Endothelial cell (in vitro differentiated cells): ENCODE data around the gene FRAS1. TPM values are rescaled to one million over a fixed set of nuclear protein-coding genes. Genes with fewer than 3 reads are reported as not detected.

Source experiments
- DNase-seq: peaks from one replicate; pipeline ENCODE4 v3.0.0; 2021; ENCODE audit warnings: low spot score
- H3K27ac Mint-ChIP-seq: one replicate; pipeline ENCODE4 v1.8.0; 2021; ENCODE audit warnings: mixed read lengths, inconsistent platforms; ENCODE audit not compliant: unreplicated experiment
- H3K27me3 Mint-ChIP-seq: one replicate; pipeline ENCODE4 v1.8.0; 2021; ENCODE audit warnings: mild to moderate bottlenecking, moderate library complexity, mixed read lengths, inconsistent platforms; ENCODE audit not compliant: unreplicated experiment
- H3K36me3 Mint-ChIP-seq: one replicate; pipeline ENCODE4 v1.8.0; 2021; ENCODE audit warnings: mild to moderate bottlenecking, low read depth, mixed read lengths, inconsistent platforms; ENCODE audit not compliant: unreplicated experiment
- H3K4me1 Mint-ChIP-seq: one replicate; pipeline ENCODE4 v1.8.0; 2021; ENCODE audit warnings: mild to moderate bottlenecking, mixed read lengths, inconsistent platforms; ENCODE audit not compliant: unreplicated experiment
- H3K4me3 Mint-ChIP-seq: one replicate; pipeline ENCODE4 v1.8.0; 2021; ENCODE audit warnings: mild to moderate bottlenecking, mixed read lengths, inconsistent platforms; ENCODE audit not compliant: unreplicated experiment
- H3K9me3 Mint-ChIP-seq: one replicate; pipeline ENCODE4 v1.8.0; 2021; ENCODE audit warnings: mixed read lengths, inconsistent platforms; ENCODE audit not compliant: unreplicated experiment
- total RNA-seq: library from RNA; stranded (reverse); fragmentation: NEBNext Ultra II Directional; extraction: Animal tissue kit (Norgen Biotek cat#: 25700); gene quantifications from one replicate; pipeline ENCODE4 v1.2.1, GENCODE V29; 2021; ENCODE audit not compliant: unreplicated experiment
- TF ChIP-seq, protein P1 (sequence below): fragments of 200-600 bp; sonication (generic); IDR thresholded peaks from one replicate; pipeline ENCODE4 v1.5.0; 2021; ENCODE audit warnings: antibody characterized with exemption; ENCODE audit not compliant: unreplicated experiment

The FRAS1 gene
- total RNA-seq, 1 donor from 2014 or later: 51.7 TPM

DNA sequence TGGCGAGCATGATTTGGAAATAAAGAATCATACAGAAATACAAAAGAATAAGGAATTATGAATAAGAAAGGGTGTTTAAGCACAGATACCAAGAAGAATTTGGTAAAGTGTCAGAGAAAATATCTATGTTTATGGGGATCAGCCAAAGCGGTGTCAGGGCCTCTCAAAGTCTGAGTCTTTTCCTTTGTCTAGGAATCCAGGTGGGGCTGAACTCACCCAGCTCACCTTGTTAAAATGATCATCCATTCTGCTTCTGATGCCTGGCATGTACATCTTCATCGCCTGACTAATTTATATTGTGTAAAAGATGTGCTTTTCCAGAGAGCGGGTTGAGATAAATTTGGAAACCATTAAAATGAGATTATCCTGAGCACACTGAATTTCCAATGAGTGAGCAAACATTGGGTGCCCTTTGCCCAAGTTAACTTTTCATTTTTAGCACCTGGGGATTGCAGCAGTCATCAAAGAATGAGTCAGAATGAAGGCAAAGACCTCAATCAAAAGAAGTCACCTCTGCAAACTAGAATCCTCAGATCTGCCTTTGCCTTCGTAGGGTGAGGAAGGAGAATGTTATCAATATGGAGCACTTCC lies 352.6 kb downstream of the FRAS1 start:
- H3K27ac Mint-ChIP-seq: no peak overlapping the region
- TF ChIP-seq, protein P1, sequence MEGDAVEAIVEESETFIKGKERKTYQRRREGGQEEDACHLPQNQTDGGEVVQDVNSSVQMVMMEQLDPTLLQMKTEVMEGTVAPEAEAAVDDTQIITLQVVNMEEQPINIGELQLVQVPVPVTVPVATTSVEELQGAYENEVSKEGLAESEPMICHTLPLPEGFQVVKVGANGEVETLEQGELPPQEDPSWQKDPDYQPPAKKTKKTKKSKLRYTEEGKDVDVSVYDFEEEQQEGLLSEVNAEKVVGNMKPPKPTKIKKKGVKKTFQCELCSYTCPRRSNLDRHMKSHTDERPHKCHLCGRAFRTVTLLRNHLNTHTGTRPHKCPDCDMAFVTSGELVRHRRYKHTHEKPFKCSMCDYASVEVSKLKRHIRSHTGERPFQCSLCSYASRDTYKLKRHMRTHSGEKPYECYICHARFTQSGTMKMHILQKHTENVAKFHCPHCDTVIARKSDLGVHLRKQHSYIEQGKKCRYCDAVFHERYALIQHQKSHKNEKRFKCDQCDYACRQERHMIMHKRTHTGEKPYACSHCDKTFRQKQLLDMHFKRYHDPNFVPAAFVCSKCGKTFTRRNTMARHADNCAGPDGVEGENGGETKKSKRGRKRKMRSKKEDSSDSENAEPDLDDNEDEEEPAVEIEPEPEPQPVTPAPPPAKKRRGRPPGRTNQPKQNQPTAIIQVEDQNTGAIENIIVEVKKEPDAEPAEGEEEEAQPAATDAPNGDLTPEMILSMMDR: no peak
- no peaks in the 10 kb centered on the region for H3K36me3 Mint-ChIP-seq
- H3K27me3 Mint-ChIP-seq: no peaks in the 10 kb centered on the region
- H3K4me3 Mint-ChIP-seq: no peak overlapping the region
- peaks cover 16% of the 10 kb centered on the region for H3K4me1 Mint-ChIP-seq
- DNase-seq: no peak
- H3K9me3 Mint-ChIP-seq: no peaks in the 10 kb centered on the region

DNA sequence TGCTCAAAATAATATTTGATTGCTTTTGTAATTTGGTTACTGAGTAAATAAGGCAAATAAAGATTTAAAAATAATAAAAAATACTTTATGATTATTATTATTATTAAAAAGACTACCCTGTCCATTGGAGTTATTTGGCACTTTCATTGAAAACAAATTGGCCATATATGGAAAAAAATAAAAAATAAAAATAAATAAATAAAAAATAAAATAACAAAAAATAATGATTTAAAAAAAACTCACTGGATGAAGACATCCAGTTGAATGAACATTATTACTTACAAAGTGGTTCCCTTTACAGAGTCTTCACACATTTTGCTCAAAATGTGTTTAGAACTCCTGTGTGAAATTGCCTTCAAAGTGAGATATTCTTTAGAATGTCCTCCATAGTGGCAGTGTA lies 353.1 kb downstream of the FRAS1 start:
- Mint-ChIP-seq H3K4me1 (peaks cover 17% of the 10 kb centered on the region), H3K27me3 (no peaks in the 10 kb centered on the region)

DNA sequence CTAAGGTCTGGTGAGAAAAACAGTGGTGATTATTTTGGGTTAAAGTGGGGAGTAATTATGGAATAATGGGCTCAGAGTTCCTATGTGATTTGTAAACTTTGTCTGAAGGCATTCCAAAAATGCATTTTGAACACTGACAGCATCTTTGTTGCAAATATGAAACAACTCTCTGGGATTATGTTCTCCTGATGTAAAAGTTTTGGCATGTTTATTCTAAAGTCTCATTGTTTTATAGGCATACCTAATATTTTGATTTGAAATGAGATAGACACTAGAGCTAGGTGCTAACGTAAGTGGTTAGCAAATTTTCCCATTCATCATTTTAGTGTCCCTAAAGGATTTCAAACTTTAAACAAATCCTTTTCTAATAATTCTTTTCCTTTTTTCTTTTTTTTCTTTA lies 353.6 kb downstream of the FRAS1 start:
- H3K4me1 Mint-ChIP-seq: peaks cover 21% of the 10 kb centered on the region
- DNase-seq: no peak
- H3K9me3 Mint-ChIP-seq: no peaks in the 10 kb centered on the region
- no peaks in the 10 kb centered on the region for H3K27me3 Mint-ChIP-seq
- no peak overlapping the region for H3K4me3 Mint-ChIP-seq
- no peak overlapping the region for H3K27ac Mint-ChIP-seq
- H3K36me3 Mint-ChIP-seq: no peaks in the 10 kb centered on the region
- TF ChIP-seq, protein P1: no peak

More for the DNA sequence above, 353.1 kb downstream of the FRAS1 start:
- Mint-ChIP-seq H3K9me3 (no peaks in the 10 kb centered on the region), H3K27ac (no peak overlapping the region), H3K4me3 (no peak overlapping the region), H3K36me3 (no peaks in the 10 kb centered on the region)
- TF ChIP-seq, protein P1: no peak
- no peak for DNase-seq

DNA sequence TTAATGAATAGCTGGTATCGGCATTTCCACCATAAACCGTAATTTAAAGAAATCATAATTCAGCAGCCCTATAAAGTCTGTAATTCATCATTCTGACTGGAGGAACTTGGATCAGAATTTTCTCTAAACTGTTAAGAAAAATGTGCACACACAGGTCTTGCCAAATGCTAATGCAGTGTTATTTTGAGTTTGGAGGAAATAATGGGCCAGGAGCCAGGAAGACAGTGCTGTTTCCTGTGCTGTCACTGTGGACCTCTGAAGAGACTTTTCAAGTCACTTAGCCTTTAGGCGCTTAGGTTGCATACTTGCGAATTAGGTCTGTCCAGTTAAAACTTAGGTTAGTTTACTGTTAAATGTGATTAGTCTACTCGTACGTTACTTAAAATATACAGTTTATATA lies 357.0 kb downstream of the FRAS1 start:
- Mint-ChIP-seq H3K36me3 (peaks cover 6% of the 10 kb centered on the region), H3K9me3 (no peaks in the 10 kb centered on the region), H3K4me1 (peaks cover 23% of the 10 kb centered on the region), H3K27ac (no peak overlapping the region), H3K27me3 (no peaks in the 10 kb centered on the region), H3K4me3 (no peak overlapping the region)
- no peak for DNase-seq
- TF ChIP-seq, protein P1: no peak

DNA sequence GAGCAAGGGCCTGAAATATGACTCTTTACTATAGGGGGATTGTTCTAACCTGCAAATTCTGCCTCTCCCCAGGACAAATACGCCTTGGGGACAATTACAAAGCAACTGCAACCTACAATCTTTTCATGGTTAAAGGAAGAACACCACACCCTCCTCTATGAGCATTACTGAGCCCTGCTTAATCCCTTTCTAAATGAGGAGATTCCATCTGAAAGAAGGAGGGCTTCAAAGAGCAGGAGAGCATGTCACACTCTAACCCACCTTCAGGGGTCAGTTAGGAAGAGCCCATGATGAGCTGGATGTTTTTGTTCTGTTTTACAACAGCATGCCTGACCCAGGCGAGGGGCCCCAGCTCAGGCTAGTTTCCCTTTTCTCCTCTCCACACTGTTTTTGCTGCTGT lies 360.5 kb downstream of the FRAS1 start:
- no peaks in the 10 kb centered on the region for H3K27me3 Mint-ChIP-seq
- no peak overlapping the region for H3K27ac Mint-ChIP-seq
- H3K4me1 Mint-ChIP-seq: peaks cover 22% of the 10 kb centered on the region
- TF ChIP-seq, protein P1: no peak
- H3K36me3 Mint-ChIP-seq: peaks cover 30% of the 10 kb centered on the region
- H3K9me3 Mint-ChIP-seq: no peaks in the 10 kb centered on the region
- no peak overlapping the region for H3K4me3 Mint-ChIP-seq
- DNase-seq: no peak
